Uterus (tissue), 4 donors: ENCODE results near the gene DEPDC7. TPM values are rescaled to one million over a fixed set of nuclear protein-coding genes. Genes with fewer than 3 reads are reported as not detected.

Experiments
- DNase-seq, 2 donors: peaks; one replicate each; pipeline ENCODE4 v3.0.0-alpha.2; 2019 to 2020
- H3K27ac ChIP-seq, 2 donors: fragments of 200-600 bp; sonication (generic); 1 replicate in 1 of 2; 2 replicates in 1 of 2; pipeline ENCODE4 v1.5.1; 2016 to 2018
- H3K27me3 ChIP-seq, 2 donors: fragments of 200-600 bp; sonication (generic); one replicate each; pipeline ENCODE4 v1.5.1; 2018 to 2019; ENCODE audit warnings: control low read depth in 1 of 2
- H3K36me3 ChIP-seq, 2 donors: fragments of 200-600 bp; sonication (generic); one replicate each; pipeline ENCODE4 v1.5.1; 2019; ENCODE audit warnings: control low read depth in 1 of 2
- H3K4me1 ChIP-seq, 2 donors: fragments of 200-600 bp; sonication (generic); one replicate each; pipeline ENCODE4 v1.5.1; 2018 to 2019; ENCODE audit warnings: control low read depth in 1 of 2
- H3K4me3 ChIP-seq, 2 donors: fragments of 200-600 bp; sonication (generic); 1 replicate in 1 of 2; 2 replicates in 1 of 2; pipeline ENCODE4 v1.5.1; 2018 to 2019; ENCODE audit warnings: mild to moderate bottlenecking in 1 of 2
- H3K9me3 ChIP-seq, 2 donors: fragments of 200-600 bp; sonication (generic); one replicate each; pipeline ENCODE4 v1.5.1; 2019; ENCODE audit warnings: control low read depth in 1 of 2
- CTCF ChIP-seq, 4 experiments: fragments of 200-600 bp in 2 of 4; fragments of 450-650 bp in 2 of 4; sonication (generic) in 2 of 4; IDR thresholded peaks; one replicate each; pipeline ENCODE4 v1.5.1; 2016 to 2019; ENCODE audit warnings: antibody characterized with exemption in 4 of 4, mild to moderate bottlenecking in 2 of 4, moderate library complexity in 1 of 4
- POLR2A ChIP-seq, 2 donors: fragments of 450-650 bp; IDR thresholded peaks; one replicate each; pipeline ENCODE4 v1.6.1; 2016; ENCODE audit warnings: antibody characterized with exemption in 2 of 2, mild to moderate bottlenecking in 1 of 2, moderate library complexity in 1 of 2
- intact Hi-C: fragments of 100-400 bp; cut with DNase I; formaldehyde crosslinking; loops from one replicate; pipeline ENCODE4 v1.15.1; 2023; ENCODE audit warnings: low total_unique reads
- total RNA-seq, 4 donors: library from RNA; depleted of rRNA in 3 of 4; stranded (reverse); fragments of >200 nt in 3 of 4; gene quantifications; one replicate each; pipeline versions ENCODE4 v1.1.0 to v1.2.4, GENCODE V29; 2014 to 2023
- donor health status: DM: yes; HTN: yes; CAD: no.

DEPDC7 gene
- total RNA-seq, 4 donors from 2014 or later, result 1.3 to 6.4 (median 1.3) TPM; not detected in 1

- intact Hi-C loops, result no loop called here
- H3K27me3 ChIP-seq, result no peaks in the 10 kb centered on the region
- no peak for TF ChIP-seq CTCF (IDR thresholded peaks at IDR 0.05)
- no peak for TF ChIP-seq POLR2A (IDR thresholded peaks at IDR 0.05)
- no peak overlapping the region for H3K27ac ChIP-seq
- H3K9me3 ChIP-seq, result no peaks in the 10 kb centered on the region
- H3K4me3 ChIP-seq, result no peak overlapping the region
- H3K4me1 ChIP-seq, result no peaks in the 10 kb centered on the region
- no peak for DNase-seq
- no peaks in the 10 kb centered on the region for H3K36me3 ChIP-seq
These were observed 32.2 kb upstream of the DEPDC7 start for GRCh38 chr11:32983506-32983905.

GRCh38 chr11:32985600-32985999, 30.1 kb upstream of the DEPDC7 start:
- Histone ChIP-seq H3K4me1 (no peaks in the 10 kb centered on the region), H3K27me3 (no peaks in the 10 kb centered on the region), H3K27ac (no peak overlapping the region), H3K9me3 (no peaks in the 10 kb centered on the region), H3K4me3 (no peak overlapping the region), H3K36me3 (no peaks in the 10 kb centered on the region)
- DNase-seq, result no peak
- intact Hi-C loops, result no loop called here
- TF ChIP-seq POLR2A (IDR thresholded peaks at IDR 0.05) (no peak), CTCF (IDR thresholded peaks at IDR 0.05) (no peak)

- Histone ChIP-seq H3K9me3 (no peaks in the 10 kb centered on the region), H3K36me3 (no peaks in the 10 kb centered on the region), H3K4me3 (no peak overlapping the region), H3K27ac (no peak overlapping the region), H3K4me1 (no peaks in the 10 kb centered on the region), H3K27me3 (no peaks in the 10 kb centered on the region)
- TF ChIP-seq CTCF (IDR thresholded peaks at IDR 0.05) (no peak), POLR2A (IDR thresholded peaks at IDR 0.05) (no peak)
- intact Hi-C loops, result no loop called here
- DNase-seq, result no peak
These were observed 27.8 kb upstream of the DEPDC7 start for GRCh38 chr11:32987851-32988250.

- intact Hi-C loops, result no loop called here
- TF ChIP-seq POLR2A (IDR thresholded peaks at IDR 0.05) (no peak), CTCF (IDR thresholded peaks at IDR 0.05) (no peak)
- no peaks in the 10 kb centered on the region for H3K4me1 ChIP-seq
- no peaks in the 10 kb centered on the region for H3K27me3 ChIP-seq
- no peak for DNase-seq
- H3K36me3 ChIP-seq, result no peaks in the 10 kb centered on the region
- H3K4me3 ChIP-seq, result no peak overlapping the region
- H3K27ac ChIP-seq, result no peak overlapping the region
- no peaks in the 10 kb centered on the region for H3K9me3 ChIP-seq
These were observed 25.2 kb upstream of the DEPDC7 start for GRCh38 chr11:32990481-32990880.

- no peak for TF ChIP-seq POLR2A (IDR thresholded peaks at IDR 0.05)
- TF ChIP-seq CTCF (IDR thresholded peaks at IDR 0.05), result no peak
- Histone ChIP-seq H3K9me3 (no peaks in the 10 kb centered on the region), H3K4me3 (no peak overlapping the region), H3K4me1 (no peaks in the 10 kb centered on the region), H3K27me3 (no peaks in the 10 kb centered on the region), H3K36me3 (no peaks in the 10 kb centered on the region), H3K27ac (no peak overlapping the region)
- no peak for DNase-seq
- intact Hi-C loops, result no loop called here
These were observed 24.3 kb upstream of the DEPDC7 start for GRCh38 chr11:32991427-32991826.
